T-helper 2 cell treated with Interferon-gamma antibody and Interleukin-4, amounts not matched to agents 100 ng/mL and 5 ng/mL, for 36 hours (primary cell): Measurements from ENCODE around the gene HHAT. TPM values are rescaled to one million over a fixed set of nuclear protein-coding genes. Genes with fewer than 3 reads are reported as not detected.

Experiments
- intact Hi-C: fragments of 100-400 bp; cut with micrococcal nuclease; formaldehyde crosslinking; loops from one replicate; pipeline ENCODE4 v1.15.1; 2023
- total RNA-seq: library from RNA; stranded (reverse); gene quantifications from 2 replicates; pipeline ENCODE4 v1.2.3, GENCODE V29; 2022

The HHAT gene
- total RNA-seq, 1 donor from 2014 or later: 0.73 TPM

GRCh38 chr1:210586771-210587170, 258.1 kb downstream of the HHAT start:
- intact Hi-C loops: loop anchor here (10.0 kb wide), 1 partner anchor 1068 kb away; no protein-coding TSS in a partner anchor

DNA sequence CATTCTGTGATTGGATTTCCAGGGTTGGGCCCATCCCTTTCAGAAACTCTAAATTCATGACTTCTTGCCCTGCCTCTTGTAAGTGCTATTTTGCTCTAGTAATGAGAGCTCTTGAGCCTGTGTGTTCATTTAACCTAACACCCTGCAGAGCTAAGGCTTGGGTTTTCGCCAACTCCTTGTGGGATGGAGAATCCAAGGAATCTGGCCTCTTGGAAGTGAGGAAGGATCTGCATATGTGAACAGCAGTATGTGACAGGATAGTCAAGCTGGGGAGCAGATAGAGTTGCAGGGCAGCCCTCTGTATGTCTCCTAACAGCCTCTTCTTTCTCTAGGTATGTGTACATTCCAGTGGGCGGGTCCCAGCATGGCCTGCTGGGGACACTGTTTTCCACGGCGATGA, 258.9 kb downstream of the HHAT start:
- intact Hi-C loops: loop anchor here (10.0 kb wide), 1 partner anchor 1067 kb away; no protein-coding TSS in a partner anchor

DNA sequence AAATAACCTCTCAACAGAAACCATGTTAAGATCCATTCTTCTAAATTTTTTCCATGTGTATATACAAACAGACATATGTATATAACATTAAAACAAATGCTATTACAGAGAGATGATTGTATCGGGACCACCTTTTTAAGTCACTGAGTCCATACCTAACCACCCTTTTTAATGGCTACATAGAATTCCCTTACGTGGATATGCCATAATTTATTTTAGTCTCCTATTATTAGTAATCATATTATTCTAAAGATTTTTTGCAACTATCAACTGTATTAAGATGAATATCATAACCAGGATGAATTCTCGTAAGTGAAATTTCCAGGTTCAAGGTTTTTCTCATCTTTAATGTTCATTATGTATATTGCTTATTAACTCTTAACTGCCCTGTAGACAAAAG, 259.7 kb downstream of the HHAT start:
- intact Hi-C loops: loop anchor here (10.0 kb wide), 1 partner anchor 1066 kb away; no protein-coding TSS in a partner anchor

DNA sequence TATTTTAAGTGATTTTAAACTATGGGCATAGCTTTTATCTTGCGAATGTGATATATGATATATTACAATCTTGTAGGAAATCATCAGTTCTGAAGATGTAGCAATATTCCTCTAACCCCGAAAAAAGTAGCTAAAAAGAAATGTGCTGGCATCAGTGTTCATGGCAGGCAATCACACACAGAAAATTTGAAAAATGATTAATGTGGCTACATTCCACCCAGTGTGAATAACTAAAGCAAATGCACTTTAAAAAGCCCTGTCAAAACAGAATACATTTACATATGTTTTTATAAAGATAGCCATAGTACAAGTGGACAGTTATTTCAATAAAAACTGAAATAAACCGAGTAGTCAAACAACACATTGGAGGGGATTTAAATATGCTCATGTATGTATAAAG, 260.2 kb downstream of the HHAT start:
- intact Hi-C loops: loop anchor here (10.0 kb wide), 1 partner anchor 1066 kb away; no protein-coding TSS in a partner anchor

GRCh38 chr1:210591214-210591613, 262.5 kb downstream of the HHAT start:
- intact Hi-C loops: no loop called here

- intact Hi-C loops: no loop called here
These were observed 265.9 kb downstream of the HHAT start for GRCh38 chr1:210594605-210595004.

- intact Hi-C loops: no loop called here
These were observed 267.9 kb downstream of the HHAT start for GRCh38 chr1:210596641-210597040.

DNA sequence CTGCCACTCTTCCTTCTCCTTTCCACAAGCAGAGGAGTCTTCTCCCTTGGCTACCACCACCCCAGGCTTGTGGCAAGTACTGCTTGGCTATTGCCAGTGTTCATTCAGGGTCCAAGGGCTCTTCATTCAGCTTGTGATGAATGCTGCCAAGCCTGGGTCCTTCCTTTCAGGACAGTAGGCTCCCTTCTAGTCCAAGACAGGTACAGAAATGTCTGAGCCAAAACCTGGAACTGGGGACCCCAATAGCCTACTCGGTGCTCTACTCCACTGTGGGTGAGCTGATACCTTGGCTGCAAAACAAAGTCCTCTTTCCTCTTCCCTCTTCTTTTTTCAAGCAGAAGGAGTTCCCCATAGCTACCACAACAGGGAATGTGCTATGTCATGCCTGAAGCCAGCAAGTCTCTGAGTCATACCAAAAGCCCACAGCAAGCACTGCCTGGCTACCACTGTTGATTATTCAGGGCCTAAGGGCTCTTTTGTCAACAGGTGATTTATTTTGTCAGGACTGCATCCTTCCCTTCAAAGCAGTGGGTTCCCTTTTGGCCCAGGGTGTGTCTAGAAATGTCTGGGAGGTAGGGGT, 268.9 kb downstream of the HHAT start:
- intact Hi-C loops: no loop called here

DNA sequence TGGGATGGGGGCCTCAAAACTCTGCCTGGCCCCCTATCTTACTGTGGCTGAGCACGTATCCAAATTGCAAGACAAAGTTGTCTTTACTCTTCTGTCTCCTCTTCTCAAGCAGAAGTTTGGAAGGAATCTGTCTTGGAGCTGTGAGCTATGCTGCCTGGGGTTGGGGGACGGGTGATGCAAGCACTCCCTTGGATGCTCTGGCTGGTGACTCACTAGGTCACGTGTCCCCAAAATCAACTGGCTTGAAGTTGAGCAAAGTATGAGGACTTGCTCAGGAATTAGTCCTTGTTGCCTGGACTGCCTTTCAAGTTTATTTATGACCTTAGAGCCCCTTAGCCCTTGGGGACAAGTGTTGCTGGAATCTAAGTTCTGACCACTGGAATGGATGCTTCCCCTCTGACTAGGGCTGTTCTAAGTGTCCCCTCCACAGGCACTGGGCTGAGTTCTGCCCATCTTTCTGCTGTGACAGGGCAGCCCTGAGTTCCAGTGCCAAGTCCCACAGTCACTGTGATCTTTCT, 269.5 kb downstream of the HHAT start:
- intact Hi-C loops: no loop called here

DNA sequence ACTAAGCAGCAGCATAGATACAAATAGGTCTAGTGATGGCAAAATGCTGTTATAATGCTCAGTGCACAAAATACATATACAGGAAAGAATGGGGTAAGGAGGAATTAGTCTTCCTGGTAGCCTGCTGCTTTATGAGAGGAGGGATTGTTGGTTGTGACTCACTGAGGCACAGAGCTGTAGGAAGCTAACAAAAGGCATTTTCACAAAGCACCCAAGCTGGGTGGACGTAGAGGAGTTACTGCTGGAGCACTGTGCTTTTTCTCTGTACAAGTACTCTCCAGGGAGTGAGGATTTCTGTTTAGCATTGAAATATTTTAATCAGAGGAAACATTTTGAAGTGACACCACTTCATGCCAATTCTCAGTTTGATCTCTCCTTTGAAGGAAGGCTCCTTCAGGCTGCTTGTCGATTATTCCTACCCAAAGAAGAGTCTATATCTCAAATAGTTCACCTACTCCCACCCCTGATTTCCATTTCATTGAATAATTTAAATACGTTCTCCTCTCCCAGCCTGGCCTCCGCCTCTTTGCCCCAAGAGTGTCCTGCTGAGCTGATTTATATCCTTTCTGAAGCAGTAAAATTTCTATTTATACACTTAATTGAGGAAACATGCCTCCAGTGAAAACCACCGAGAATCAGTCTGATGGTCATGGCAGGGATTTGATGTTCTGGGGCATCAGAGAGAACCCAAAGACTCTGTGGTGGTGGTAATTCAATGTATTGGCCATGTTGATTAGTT, 271.9 kb downstream of the HHAT start:
- intact Hi-C loops: no loop called here

- intact Hi-C loops: no loop called here
These were observed 274.4 kb downstream of the HHAT start for GRCh38 chr1:210603123-210603522.

DNA sequence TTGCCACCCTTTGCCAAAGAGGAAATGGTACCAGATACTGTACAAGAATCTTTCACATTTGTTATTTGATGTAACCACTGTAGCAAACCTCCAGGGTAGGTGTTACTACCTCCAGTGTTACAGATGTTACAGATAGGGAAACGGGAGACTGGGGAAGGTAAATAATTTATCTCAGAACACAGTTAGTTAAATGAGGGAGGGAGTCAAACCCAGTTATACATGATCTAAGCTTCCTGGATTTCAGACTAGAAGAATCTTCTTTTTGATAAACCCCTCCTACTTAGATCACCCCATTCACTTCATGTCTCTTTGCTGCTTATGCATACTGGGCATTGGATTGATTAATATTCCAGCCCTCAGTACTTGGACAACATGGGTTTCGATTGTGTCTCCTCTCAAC, 276.4 kb downstream of the HHAT start:
- intact Hi-C loops: no loop called here

GRCh38 chr1:210607361-210607760, 278.7 kb downstream of the HHAT start:
- intact Hi-C loops: no loop called here

- intact Hi-C loops: no loop called here
These were observed 280.1 kb downstream of the HHAT start for GRCh38 chr1:210608767-210609166.

DNA sequence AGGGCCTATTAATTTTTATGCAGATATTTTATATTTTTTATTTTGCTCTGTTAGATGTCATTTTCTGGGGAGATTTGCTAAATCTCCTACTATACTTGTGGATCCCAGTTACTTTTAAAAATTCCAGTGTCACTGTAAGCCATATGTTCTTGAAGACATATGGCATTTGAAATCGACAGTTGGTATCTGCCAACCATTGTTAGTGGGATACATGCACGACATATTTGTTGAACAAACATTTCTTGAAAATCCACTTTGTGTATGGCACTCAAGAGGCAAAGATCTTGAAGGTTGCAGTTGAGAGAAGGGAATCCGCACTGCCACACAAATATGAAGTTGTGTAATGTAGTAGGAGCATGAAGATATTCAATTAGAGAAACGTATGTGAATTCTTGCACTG, 287.7 kb downstream of the HHAT start:
- intact Hi-C loops: no loop called here

DNA sequence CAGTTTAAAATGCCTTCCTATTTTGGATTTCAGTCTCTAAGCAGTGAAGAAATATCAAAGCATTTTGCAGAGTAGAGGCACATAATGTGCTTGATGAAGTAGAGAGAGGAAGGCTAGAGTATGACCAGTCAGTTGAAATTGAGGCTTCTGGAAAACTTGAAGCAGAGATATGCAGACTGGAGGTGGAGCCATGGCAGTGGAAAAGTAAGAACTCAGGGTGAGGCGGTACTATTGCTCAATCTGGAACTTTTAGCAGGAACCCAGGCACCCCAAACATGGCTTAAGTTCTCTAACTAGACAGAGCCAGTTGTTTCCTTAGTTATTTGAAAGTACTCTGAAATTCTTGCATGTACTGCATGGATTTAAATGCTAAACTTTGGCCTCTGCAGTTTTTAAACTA, 288.6 kb downstream of the HHAT start:
- intact Hi-C loops: no loop called here

DNA sequence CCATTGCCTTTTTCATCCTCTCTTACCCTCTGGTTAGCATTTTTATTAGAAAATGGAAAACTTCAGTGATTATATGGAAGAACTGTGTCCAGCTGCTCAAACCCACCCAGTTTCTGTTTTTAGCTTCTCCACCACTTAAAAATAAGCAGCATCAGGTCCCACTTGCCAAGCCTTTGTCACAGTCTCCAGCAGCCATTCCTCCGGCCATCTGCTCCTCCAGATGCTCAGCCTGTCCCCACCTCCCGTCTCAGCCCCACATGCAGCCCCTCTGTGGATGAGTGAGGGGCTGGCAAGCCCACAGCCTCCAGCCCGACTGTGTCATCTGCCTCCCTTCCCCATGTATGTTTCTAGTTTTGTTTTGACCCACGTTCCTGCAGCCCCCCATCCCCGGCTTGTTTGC, 289.7 kb downstream of the HHAT start:
- intact Hi-C loops: no loop called here

DNA sequence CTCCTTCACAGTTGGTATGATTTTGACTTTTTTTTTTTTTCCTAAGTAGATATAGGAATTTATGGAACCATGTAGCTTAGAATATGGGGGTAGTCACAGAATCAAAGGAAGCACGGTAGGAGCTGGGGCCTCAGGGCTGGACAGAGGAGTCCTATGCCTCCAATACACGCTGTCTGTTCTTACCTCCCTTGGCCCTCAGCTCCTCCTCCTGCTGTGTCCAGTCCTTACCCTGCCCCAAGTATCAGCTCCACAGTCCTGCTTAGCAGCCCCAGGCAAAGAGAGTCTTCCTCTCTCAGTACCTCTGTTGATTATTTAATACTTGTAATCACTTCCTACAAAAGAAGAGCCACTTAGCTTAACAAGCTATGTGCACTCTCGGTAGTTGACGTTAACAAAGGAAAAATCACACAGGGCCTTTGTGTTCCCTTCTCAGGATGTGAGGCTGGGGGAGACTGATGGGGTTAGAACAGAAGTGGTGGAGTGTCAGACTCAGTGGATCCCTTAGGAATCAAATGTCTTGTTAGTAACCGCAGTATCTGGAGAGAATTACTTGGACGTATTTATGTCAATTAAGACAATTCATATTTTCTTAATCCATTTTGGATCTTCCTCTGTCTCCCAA, 292.3 kb downstream of the HHAT start:
- intact Hi-C loops: no loop called here

DNA sequence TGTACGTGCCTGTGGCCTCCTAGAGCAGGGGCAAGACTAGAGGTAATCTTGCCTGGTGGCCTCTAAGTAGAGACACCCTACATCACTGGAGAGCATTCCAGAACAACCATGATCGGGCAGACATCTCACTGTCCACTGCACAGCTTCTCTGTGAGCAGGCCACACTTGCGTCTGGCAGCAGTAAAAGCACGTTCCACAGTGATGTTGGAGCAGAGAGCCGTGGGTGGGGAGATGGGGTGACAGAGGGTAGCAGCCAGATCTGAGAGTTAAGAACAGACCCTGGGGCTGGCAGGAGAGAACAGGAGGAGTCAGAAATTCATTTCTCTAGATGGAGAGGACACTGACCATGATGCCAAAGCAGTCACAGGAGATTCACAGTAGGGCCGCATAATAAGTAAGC, 293.0 kb downstream of the HHAT start:
- intact Hi-C loops: no loop called here

- intact Hi-C loops: no loop called here
These were observed 296.0 kb downstream of the HHAT start for GRCh38 chr1:210624722-210625121.

GRCh38 chr1:210625715-210626114, 297.0 kb downstream of the HHAT start:
- intact Hi-C loops: no loop called here

DNA sequence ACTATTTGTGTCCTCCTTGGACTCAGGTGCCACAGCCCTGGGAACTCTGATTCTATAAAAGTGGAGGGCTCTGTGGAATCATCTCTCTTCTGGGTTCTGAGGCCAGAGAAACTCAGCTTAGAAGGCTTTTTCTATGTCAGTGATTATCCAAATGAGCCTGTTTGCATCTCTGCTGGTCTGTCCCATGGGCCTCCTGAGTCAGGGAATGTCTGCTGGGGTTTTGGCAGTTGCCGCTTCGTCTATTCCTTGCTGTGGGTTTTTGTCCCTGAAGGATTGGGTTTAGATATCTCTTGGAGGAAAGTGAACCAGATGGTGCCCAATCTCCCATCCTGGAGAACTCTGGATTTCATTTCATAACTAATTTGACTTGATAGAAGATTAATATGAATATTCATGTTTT, 297.6 kb downstream of the HHAT start:
- intact Hi-C loops: no loop called here
